Endothelial cell (in vitro differentiated cells): Measurements from ENCODE around the gene NKAIN4. TPM values are rescaled to one million over a fixed set of nuclear protein-coding genes. Genes with fewer than 3 reads are reported as not detected.

Experiments
- DNase-seq: peaks from one replicate; pipeline ENCODE4 v3.0.0; 2021; ENCODE audit warnings: low spot score
- H3K27ac Mint-ChIP-seq: one replicate; pipeline ENCODE4 v1.8.0; 2021; ENCODE audit warnings: mixed read lengths, inconsistent platforms; ENCODE audit not compliant: unreplicated experiment
- H3K27me3 Mint-ChIP-seq: one replicate; pipeline ENCODE4 v1.8.0; 2021; ENCODE audit warnings: mild to moderate bottlenecking, moderate library complexity, mixed read lengths, inconsistent platforms; ENCODE audit not compliant: unreplicated experiment
- H3K36me3 Mint-ChIP-seq: one replicate; pipeline ENCODE4 v1.8.0; 2021; ENCODE audit warnings: mild to moderate bottlenecking, low read depth, mixed read lengths, inconsistent platforms; ENCODE audit not compliant: unreplicated experiment
- H3K4me1 Mint-ChIP-seq: one replicate; pipeline ENCODE4 v1.8.0; 2021; ENCODE audit warnings: mild to moderate bottlenecking, mixed read lengths, inconsistent platforms; ENCODE audit not compliant: unreplicated experiment
- H3K4me3 Mint-ChIP-seq: one replicate; pipeline ENCODE4 v1.8.0; 2021; ENCODE audit warnings: mild to moderate bottlenecking, mixed read lengths, inconsistent platforms; ENCODE audit not compliant: unreplicated experiment
- H3K9me3 Mint-ChIP-seq: one replicate; pipeline ENCODE4 v1.8.0; 2021; ENCODE audit warnings: mixed read lengths, inconsistent platforms; ENCODE audit not compliant: unreplicated experiment
- total RNA-seq: library from RNA; stranded (reverse); fragmentation: NEBNext Ultra II Directional; extraction: Animal tissue kit (Norgen Biotek cat#: 25700); gene quantifications from one replicate; pipeline ENCODE4 v1.2.1, GENCODE V29; 2021; ENCODE audit not compliant: unreplicated experiment
- TF ChIP-seq, protein P1 (sequence below): fragments of 200-600 bp; sonication (generic); IDR thresholded peaks from one replicate; pipeline ENCODE4 v1.5.0; 2021; ENCODE audit warnings: antibody characterized with exemption; ENCODE audit not compliant: unreplicated experiment

NKAIN4 gene
- total RNA-seq, 1 donor from 2014 or later: 3.3 TPM

DNA sequence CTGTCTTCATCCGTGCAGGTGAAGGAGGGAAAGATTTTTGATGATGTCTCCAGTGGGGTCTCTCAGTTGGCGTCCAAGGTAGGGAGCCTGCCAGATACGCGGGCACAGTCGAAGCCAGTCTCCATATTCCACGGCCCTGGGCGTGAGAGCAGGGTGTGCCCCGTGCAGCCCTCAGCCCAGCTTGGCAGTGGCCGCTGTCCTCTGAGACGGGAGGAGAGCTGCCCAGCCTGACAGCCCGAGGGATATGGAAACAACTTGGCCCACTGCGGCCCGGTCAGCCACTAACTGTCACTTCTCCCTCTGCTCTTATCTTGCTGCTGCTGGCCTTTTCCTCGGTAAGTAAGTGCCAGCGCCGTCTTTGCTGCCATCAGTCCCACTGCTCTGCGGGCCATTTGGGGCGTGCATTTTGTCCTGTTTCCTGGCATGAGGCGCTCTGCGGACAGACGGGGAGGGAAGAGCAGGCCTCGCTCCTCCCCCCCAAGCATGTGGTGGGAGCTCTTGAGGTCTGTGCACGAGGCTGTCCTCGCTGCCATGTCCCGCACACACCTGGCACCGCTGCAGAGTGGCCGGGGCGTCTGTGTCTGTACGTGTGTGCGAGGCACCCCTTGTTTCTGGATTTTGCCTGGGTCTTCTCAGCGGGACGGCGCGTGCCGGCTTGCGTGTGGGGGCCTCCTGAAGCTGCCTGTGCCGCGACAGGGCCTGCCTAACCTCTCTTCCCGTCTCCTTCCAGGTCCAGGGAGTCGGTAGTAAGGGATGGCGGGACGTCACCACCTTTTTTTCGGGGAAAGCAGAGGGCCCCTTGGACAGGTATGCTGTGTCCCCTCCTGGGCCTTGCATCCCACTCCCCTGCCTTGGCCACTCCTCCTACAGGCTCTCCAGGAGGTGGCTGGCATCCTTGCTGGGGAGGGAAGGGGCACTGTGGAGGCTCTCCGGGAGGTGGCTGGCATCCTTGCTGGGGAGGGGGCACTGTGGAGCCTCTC is 31.7 kb upstream of the NKAIN4 start:
- H3K4me3 Mint-ChIP-seq: no peak overlapping the region
- no peaks in the 10 kb centered on the region for H3K9me3 Mint-ChIP-seq
- TF ChIP-seq, protein P1, sequence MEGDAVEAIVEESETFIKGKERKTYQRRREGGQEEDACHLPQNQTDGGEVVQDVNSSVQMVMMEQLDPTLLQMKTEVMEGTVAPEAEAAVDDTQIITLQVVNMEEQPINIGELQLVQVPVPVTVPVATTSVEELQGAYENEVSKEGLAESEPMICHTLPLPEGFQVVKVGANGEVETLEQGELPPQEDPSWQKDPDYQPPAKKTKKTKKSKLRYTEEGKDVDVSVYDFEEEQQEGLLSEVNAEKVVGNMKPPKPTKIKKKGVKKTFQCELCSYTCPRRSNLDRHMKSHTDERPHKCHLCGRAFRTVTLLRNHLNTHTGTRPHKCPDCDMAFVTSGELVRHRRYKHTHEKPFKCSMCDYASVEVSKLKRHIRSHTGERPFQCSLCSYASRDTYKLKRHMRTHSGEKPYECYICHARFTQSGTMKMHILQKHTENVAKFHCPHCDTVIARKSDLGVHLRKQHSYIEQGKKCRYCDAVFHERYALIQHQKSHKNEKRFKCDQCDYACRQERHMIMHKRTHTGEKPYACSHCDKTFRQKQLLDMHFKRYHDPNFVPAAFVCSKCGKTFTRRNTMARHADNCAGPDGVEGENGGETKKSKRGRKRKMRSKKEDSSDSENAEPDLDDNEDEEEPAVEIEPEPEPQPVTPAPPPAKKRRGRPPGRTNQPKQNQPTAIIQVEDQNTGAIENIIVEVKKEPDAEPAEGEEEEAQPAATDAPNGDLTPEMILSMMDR: no peak
- H3K36me3 Mint-ChIP-seq: peaks cover 6% of the 10 kb centered on the region
- no peak overlapping the region for H3K27ac Mint-ChIP-seq
- peaks cover 2% of the 10 kb centered on the region for H3K27me3 Mint-ChIP-seq
- no peak for DNase-seq
- H3K4me1 Mint-ChIP-seq: no peaks in the 10 kb centered on the region

DNA sequence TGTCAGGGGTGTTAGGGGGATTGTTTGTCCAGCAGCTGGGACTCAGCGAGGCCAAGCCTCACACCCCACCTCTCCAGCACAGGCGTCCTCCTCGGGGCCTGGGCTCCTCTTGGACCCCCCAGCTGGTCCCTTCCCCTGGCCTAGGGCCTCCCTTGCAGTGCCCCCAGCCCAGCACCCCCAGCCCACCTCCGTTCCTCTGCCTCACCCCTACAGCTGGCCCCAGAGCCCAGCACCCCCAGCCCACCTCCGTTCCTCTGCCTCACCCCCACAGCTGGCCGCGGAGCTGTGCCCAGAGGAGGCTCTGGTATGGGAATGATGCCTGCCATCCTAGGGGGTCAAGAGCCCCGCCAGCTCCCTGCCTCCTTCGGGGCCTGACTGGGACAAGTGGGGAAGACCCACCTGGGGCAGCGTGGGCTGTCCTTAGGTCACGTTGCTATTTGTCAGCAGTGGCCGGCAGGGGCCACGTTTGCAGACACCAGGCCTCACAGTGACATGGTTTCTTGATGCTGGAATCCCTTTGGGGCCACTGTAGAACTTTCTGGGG is 30.8 kb upstream of the NKAIN4 start:
- Mint-ChIP-seq H3K4me1 (no peaks in the 10 kb centered on the region), H3K27ac (no peak overlapping the region), H3K9me3 (no peaks in the 10 kb centered on the region), H3K27me3 (peaks cover 2% of the 10 kb centered on the region), H3K36me3 (peaks cover 10% of the 10 kb centered on the region), H3K4me3 (no peak overlapping the region)
- DNase-seq: no peak
- TF ChIP-seq, protein P1: no peak

DNA sequence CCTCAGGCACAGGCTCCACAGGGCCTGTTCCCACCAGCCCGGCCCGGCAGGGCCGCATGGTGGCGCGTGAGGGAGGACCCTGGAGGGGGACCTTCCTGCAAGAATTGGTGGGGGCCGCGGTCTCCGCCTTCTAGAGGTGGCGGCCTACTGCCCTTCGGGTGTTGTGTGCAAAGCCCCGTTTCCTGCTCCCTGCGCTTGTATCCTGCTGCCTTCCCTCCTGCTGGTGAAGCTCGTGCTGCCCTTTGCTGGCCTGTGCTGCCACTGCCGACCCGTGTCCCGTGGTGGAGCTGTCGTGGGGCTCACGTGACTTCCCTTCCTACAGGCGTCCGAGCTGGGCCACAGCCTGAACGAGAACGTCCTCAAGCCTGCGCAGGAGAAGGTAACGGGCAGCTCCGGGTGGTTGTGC is 30.3 kb upstream of the NKAIN4 start:
- Mint-ChIP-seq H3K36me3 (peaks cover 10% of the 10 kb centered on the region), H3K27me3 (peaks cover 2% of the 10 kb centered on the region), H3K4me1 (no peaks in the 10 kb centered on the region), H3K27ac (no peak overlapping the region), H3K4me3 (no peak overlapping the region), H3K9me3 (no peaks in the 10 kb centered on the region)
- TF ChIP-seq, protein P1: no peak
- no peak for DNase-seq

DNA sequence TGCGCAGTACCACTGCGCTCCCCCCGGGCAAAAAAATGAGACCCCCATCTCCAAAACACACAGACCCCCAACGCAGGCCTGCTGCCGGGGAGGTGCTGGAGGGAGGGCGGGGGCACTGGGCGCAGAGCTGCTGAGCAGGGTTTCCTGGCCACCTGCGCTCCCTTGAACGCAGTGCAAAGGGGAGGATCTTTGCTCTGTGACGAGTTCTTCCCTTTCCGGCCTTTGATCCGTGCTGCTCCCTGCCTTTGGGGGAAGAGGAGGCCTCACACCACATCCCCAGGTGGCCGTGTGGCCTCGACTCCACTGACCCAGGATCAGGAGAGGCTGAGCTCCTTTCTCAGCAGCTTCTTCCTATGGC is 29.8 kb upstream of the NKAIN4 start:
- no peak overlapping the region for H3K4me3 Mint-ChIP-seq
- H3K4me1 Mint-ChIP-seq: no peaks in the 10 kb centered on the region
- H3K27ac Mint-ChIP-seq: no peak overlapping the region
- H3K9me3 Mint-ChIP-seq: no peaks in the 10 kb centered on the region
- DNase-seq: no peak
- TF ChIP-seq, protein P1: no peak
- peaks cover 2% of the 10 kb centered on the region for H3K27me3 Mint-ChIP-seq
- H3K36me3 Mint-ChIP-seq: peaks cover 10% of the 10 kb centered on the region
